Fibroblast of lung (primary cell): ENCODE results near the gene CNDP2. TPM values are rescaled to one million over a fixed set of nuclear protein-coding genes. Genes with fewer than 3 reads are reported as not detected.
A peak's percentile ranks its signal among the peaks of the same experiment; 100 is the strongest.
"Not testable (repeated sequence)": the region's sequence is repeated elsewhere in the genome, so short reads cannot be mapped to it uniquely, and the experiment has no call there.

Experiments
- DNase-seq, 2 donors: peaks; one replicate each; pipeline versions ENCODE4 v3.0.0 to v3.0.0-alpha.2; 2010; ENCODE audit warnings: low read depth in 2 of 2
- H2AFZ ChIP-seq: 2 replicates; pipeline ENCODE4 v1.5.1; 2012; ENCODE audit warnings: low read length, control low read depth, inconsistent platforms
- H3K27ac ChIP-seq: 2 replicates; pipeline ENCODE4 v1.5.1; 2011; ENCODE audit warnings: low read length, control low read depth; ENCODE audit not compliant: insufficient read depth
- H3K27me3 ChIP-seq: 2 replicates; pipeline ENCODE4 v1.5.1; 2011; ENCODE audit warnings: mild to moderate bottlenecking, low read length; ENCODE audit not compliant: control insufficient read depth, insufficient read depth
- H3K36me3 ChIP-seq: 2 replicates; pipeline ENCODE4 v1.5.1; 2011; ENCODE audit warnings: low read length; ENCODE audit not compliant: control insufficient read depth, insufficient read depth
- H3K4me1 ChIP-seq: 2 replicates; pipeline ENCODE4 v1.5.1; 2011; ENCODE audit warnings: low read length; ENCODE audit not compliant: control insufficient read depth, insufficient read depth; ENCODE audit errors: extremely low read depth
- H3K4me2 ChIP-seq: 2 replicates; pipeline ENCODE4 v1.5.1; 2011; ENCODE audit warnings: low read length, control low read depth; ENCODE audit not compliant: insufficient read depth; ENCODE audit errors: extremely low read depth
- H3K4me3 ChIP-seq, 4 experiments: fragments of 200-600 bp in 1 of 4; sonication (generic) in 1 of 4; replicated peaks in 1 of 4; 2 replicates each; pipeline ENCODE4 v1.5.1; 2011 to 2016; ENCODE audit warnings: low read length in 4 of 4, low read depth in 3 of 4, mild to moderate bottlenecking in 3 of 4, control low read depth in 2 of 4, inconsistent platforms in 1 of 4, mixed read lengths in 1 of 4; ENCODE audit not compliant: insufficient read depth in 1 of 4; ENCODE audit errors: control extremely low read depth in 1 of 4
- H3K79me2 ChIP-seq: 2 replicates; pipeline ENCODE4 v1.5.1; 2012; ENCODE audit warnings: mild to moderate bottlenecking, low read length, inconsistent platforms; ENCODE audit not compliant: control insufficient read depth, insufficient read depth
- H3K9ac ChIP-seq: 2 replicates; pipeline ENCODE4 v1.5.1; 2011; ENCODE audit warnings: mild to moderate bottlenecking, low read length, control low read depth; ENCODE audit not compliant: insufficient read depth
- H3K9me3 ChIP-seq: 2 replicates; pipeline ENCODE4 v1.5.1; 2012; ENCODE audit warnings: low read depth, low read length; ENCODE audit not compliant: control insufficient read depth, insufficient read depth
- H4K20me1 ChIP-seq: 2 replicates; pipeline ENCODE4 v1.5.1; 2011; ENCODE audit warnings: low read length; ENCODE audit not compliant: control insufficient read depth, insufficient read depth; ENCODE audit errors: extremely low read depth
- CTCF ChIP-seq, 2 donors: IDR thresholded peaks in 1 of 2; conservative IDR thresholded peaks in 1 of 2; 1 replicate in 1 of 2; 2 replicates in 1 of 2; pipeline ENCODE4 v1.5.1; 2011 to 2012; ENCODE audit warnings: low read length in 2 of 2, control low read depth in 1 of 2, inconsistent platforms in 1 of 2, low read depth in 1 of 2, mild to moderate bottlenecking in 1 of 2
- EZH2 ChIP-seq: IDR thresholded peaks from 2 replicates; pipeline ENCODE4 v1.5.1; 2012; ENCODE audit warnings: low read length, control low read depth, mild to moderate bottlenecking; ENCODE audit errors: missing control alignments
- polyA plus RNA-seq, 2 donors: library from polyadenylated mRNA; depleted of rRNA in 1 of 2; stranded (reverse) in 1 of 2; unstranded in 1 of 2; fragments of >200 nt; gene quantifications; 2 replicates each; pipeline ENCODE4 v1.2.1, GENCODE V29; 2011 to 2012; ENCODE audit warnings: missing spikeins in 1 of 2
- total RNA-seq: library from RNA; depleted of rRNA; stranded (reverse); fragments of >200 nt; gene quantifications from 2 replicates; pipeline ENCODE4 v1.2.1, GENCODE V29; 2014

Gene CNDP2
- total and polyA plus RNA-seq, 2 donors (not counting 1 experiment from before 2014, with no cell fraction given) = 41.8 to 69.8 TPM

GRCh38 chr18:74498712-74499627, 2.8 kb downstream of the CNDP2 start:
- peak overlapping the region; percentile 54 for H3K27ac ChIP-seq
- H3K9me3 ChIP-seq = no peaks in the 10 kb centered on the region
- peaks cover 19% of the 10 kb centered on the region for H3K79me2 ChIP-seq
- H3K4me1 ChIP-seq = peaks cover 2% of the 10 kb centered on the region
- H3K4me3 ChIP-seq = peak overlapping the region in 1 of 4 experiments; percentile 1
- peak; percentile 4 to 17 for DNase-seq
- peak overlapping the region; percentile 72 for H3K4me2 ChIP-seq
- no peak for TF ChIP-seq CTCF (conservative IDR thresholded peaks at IDR 0.05 in 1 of 2, IDR thresholded peaks at IDR 0.05 in 1 of 2; ENCODE audit: low read depth in 1 of 2, low read length in 2 of 2)
- H4K20me1 ChIP-seq = no peaks in the 10 kb centered on the region
- no peaks in the 10 kb centered on the region for H3K27me3 ChIP-seq
- H2AFZ ChIP-seq = no peak overlapping the region
- H3K9ac ChIP-seq = no peak overlapping the region
- peaks cover 2% of the 10 kb centered on the region for H3K36me3 ChIP-seq

GRCh38 chr18:74499633-74500032, 3.5 kb downstream of the CNDP2 start:
- H3K27ac ChIP-seq = peak overlapping the region; percentile 54
- no peak overlapping the region for H3K9ac ChIP-seq
- H3K79me2 ChIP-seq = peaks cover 19% of the 10 kb centered on the region
- peak; percentile 58 to 76 for DNase-seq
- no peaks in the 10 kb centered on the region for H3K27me3 ChIP-seq
- peak overlapping the region; percentile 72 for H3K4me2 ChIP-seq
- no peak overlapping the region for H2AFZ ChIP-seq
- peak overlapping the region in 1 of 4 experiments; percentile 1 for H3K4me3 ChIP-seq
- peaks cover 2% of the 10 kb centered on the region for H3K4me1 ChIP-seq
- no peaks in the 10 kb centered on the region for H4K20me1 ChIP-seq
- TF ChIP-seq CTCF (conservative IDR thresholded peaks at IDR 0.05 in 1 of 2, IDR thresholded peaks at IDR 0.05 in 1 of 2; ENCODE audit: low read depth in 1 of 2, low read length in 2 of 2) = no peak
- no peak for TF ChIP-seq EZH2
- peaks cover 2% of the 10 kb centered on the region for H3K36me3 ChIP-seq
- H3K9me3 ChIP-seq = no peaks in the 10 kb centered on the region

GRCh38 chr18:74500372-74500771, 4.2 kb downstream of the CNDP2 start:
- Histone ChIP-seq H3K9me3 (no peaks in the 10 kb centered on the region), H3K4me1 (peaks cover 2% of the 10 kb centered on the region), H3K4me2 (no peak overlapping the region), H3K4me3 (no peak overlapping the region), H2AFZ (no peak overlapping the region), H3K79me2 (peaks cover 19% of the 10 kb centered on the region), H4K20me1 (no peaks in the 10 kb centered on the region), H3K9ac (no peak overlapping the region), H3K27me3 (no peaks in the 10 kb centered on the region), H3K27ac (no peak overlapping the region), H3K36me3 (peaks cover 4% of the 10 kb centered on the region)
- DNase-seq = no peak
- TF ChIP-seq EZH2 = no peak
- no peak for TF ChIP-seq CTCF (conservative IDR thresholded peaks at IDR 0.05 in 1 of 2, IDR thresholded peaks at IDR 0.05 in 1 of 2; ENCODE audit: low read depth in 1 of 2, low read length in 2 of 2)

GRCh38 chr18:74500774-74501173, 4.6 kb downstream of the CNDP2 start:
- DNase-seq, H2AFZ ChIP-seq, H3K27ac ChIP-seq, H4K20me1 ChIP-seq, H3K27me3 ChIP-seq, H3K4me2 ChIP-seq, H3K36me3 ChIP-seq, H3K9me3 ChIP-seq, H3K4me1 ChIP-seq, H3K9ac ChIP-seq, H3K4me3 ChIP-seq: not testable (repeated sequence)
- H3K79me2 ChIP-seq = peaks cover 19% of the 10 kb centered on the region
